T-cell (primary cell): ENCODE results near the gene TMEM253. TPM values are rescaled to one million over a fixed set of nuclear protein-coding genes. Genes with fewer than 3 reads are reported as not detected.

Experiments
- ATAC-seq, 4 experiments: fragments of 200-7000 bp in 3 of 4; fragments of 150-1000 bp in 1 of 4; cut with Tn5 transposase; replicated peaks in 1 of 4; 1 replicate in 3 of 4; 2 replicates in 1 of 4; pipeline ENCODE4 v1.10.0; 2021; ENCODE audit warnings: moderate library complexity in 3 of 4, mild to moderate bottlenecking in 2 of 4, moderate number of reproducible peaks in 1 of 4
- CTCF ChIA-PET, 2 donors: fragments of 300-600 bp; sonication (Branson Sonifier 250); formaldehyde crosslinking; loops; one replicate each; lab custom pipeline; 2022; ENCODE audit warnings: antibody characterized with exemption in 2 of 2; lab: Charles Lee
- POLR2A ChIA-PET, 2 donors: fragments of 300-600 bp; sonication (Branson Sonifier 250); formaldehyde crosslinking; loops; one replicate each; lab custom pipeline; 2022; ENCODE audit warnings: antibody characterized with exemption in 2 of 2; lab: Charles Lee
- DNase-seq, 35 experiments: peaks; one replicate each; pipeline versions ENCODE4 v3.0.0 to v3.0.0-alpha.2; 2013 to 2023
- H3K27ac ChIP-seq: one replicate; pipeline ENCODE4 v1.5.1; 2013; ENCODE audit warnings: low read length
- H3K27me3 ChIP-seq, 2 experiments: replicated peaks in 1 of 2; 1 replicate in 1 of 2; 2 replicates in 1 of 2; pipeline versions ENCODE4 v1.6.1 to v1.7.0; 2013; ENCODE audit warnings: low read length in 1 of 2, mixed read lengths in 1 of 2; ENCODE audit not compliant: control insufficient read depth in 2 of 2, insufficient read depth in 2 of 2; ENCODE audit errors: extremely low read depth in 1 of 2
- H3K36me3 ChIP-seq, 2 donors: 1 replicate in 1 of 2; 2 replicates in 1 of 2; pipeline versions ENCODE4 v1.6.1 to v1.7.0; 2013; ENCODE audit warnings: low read length in 1 of 2; ENCODE audit not compliant: control insufficient read depth in 2 of 2, insufficient read depth in 1 of 2; ENCODE audit errors: extremely low read depth in 1 of 2
- H3K4me1 ChIP-seq, 2 experiments: 1 replicate in 1 of 2; 2 replicates in 1 of 2; pipeline versions ENCODE4 v1.6.1 to v1.7.0; 2013; ENCODE audit warnings: low read length in 2 of 2, mixed read lengths in 1 of 2; ENCODE audit not compliant: insufficient read depth in 2 of 2, control insufficient read depth in 1 of 2; ENCODE audit errors: extremely low read depth in 1 of 2
- H3K4me3 ChIP-seq, 2 donors: 1 replicate in 1 of 2; 2 replicates in 1 of 2; pipeline versions ENCODE4 v1.5.1 to v1.7.0; 2013; ENCODE audit warnings: mild to moderate bottlenecking in 2 of 2, low read length in 1 of 2, moderate library complexity in 1 of 2; ENCODE audit not compliant: control insufficient read depth in 1 of 2; ENCODE audit errors: extremely low read depth in 1 of 2
- H3K9me3 ChIP-seq: 2 replicates; pipeline ENCODE4 v1.7.0; 2013
- H3K27ac Mint-ChIP-seq, 2 donors: one replicate each; pipeline ENCODE4 v1.8.0; 2020 to 2021; ENCODE audit warnings: mild to moderate bottlenecking in 2 of 2, mixed read lengths in 2 of 2
- H3K27me3 Mint-ChIP-seq, 2 donors: one replicate each; pipeline ENCODE4 v1.8.0; 2021 to 2022; ENCODE audit warnings: mixed read lengths in 2 of 2
- H3K36me3 Mint-ChIP-seq: one replicate; pipeline ENCODE4 v1.8.0; 2021; ENCODE audit warnings: mixed read lengths
- H3K4me1 Mint-ChIP-seq, 3 donors: one replicate each; pipeline ENCODE4 v1.8.0; 2020 to 2022; ENCODE audit warnings: mixed read lengths in 3 of 3, mild to moderate bottlenecking in 1 of 3
- H3K4me3 Mint-ChIP-seq, 3 donors: one replicate each; pipeline ENCODE4 v1.8.0; 2020 to 2022; ENCODE audit warnings: mild to moderate bottlenecking in 3 of 3, mixed read lengths in 3 of 3, moderate library complexity in 3 of 3
- H3K9me3 Mint-ChIP-seq, 3 donors: one replicate each; pipeline ENCODE4 v1.8.0; 2020 to 2022; ENCODE audit warnings: mixed read lengths in 3 of 3
- WGBS: methylation state at CpG from one replicate; pipeline ENCODE4 v1.1.5; 2013; ENCODE audit warnings: missing lambda C conversion rate; ENCODE audit not compliant: insufficient coverage; 5-methylcytosine and 5-hydroxymethylcytosine counted together
- total RNA-seq, 35 experiments: library from RNA in 6 of 35; stranded (reverse) in 6 of 35; fragments of 120-200 nt in 1 of 35; gene quantifications; one replicate each; pipeline versions ENCODE4 v1.2.1 to v1.2.4 and lab custom pipeline; 2013 to 2026

Gene TMEM253
- total RNA-seq, 5 donors from 2014 or later (not counting 1 experiment from before 2014, with no cell fraction given): 0.49 TPM; not detected in 4

DNA sequence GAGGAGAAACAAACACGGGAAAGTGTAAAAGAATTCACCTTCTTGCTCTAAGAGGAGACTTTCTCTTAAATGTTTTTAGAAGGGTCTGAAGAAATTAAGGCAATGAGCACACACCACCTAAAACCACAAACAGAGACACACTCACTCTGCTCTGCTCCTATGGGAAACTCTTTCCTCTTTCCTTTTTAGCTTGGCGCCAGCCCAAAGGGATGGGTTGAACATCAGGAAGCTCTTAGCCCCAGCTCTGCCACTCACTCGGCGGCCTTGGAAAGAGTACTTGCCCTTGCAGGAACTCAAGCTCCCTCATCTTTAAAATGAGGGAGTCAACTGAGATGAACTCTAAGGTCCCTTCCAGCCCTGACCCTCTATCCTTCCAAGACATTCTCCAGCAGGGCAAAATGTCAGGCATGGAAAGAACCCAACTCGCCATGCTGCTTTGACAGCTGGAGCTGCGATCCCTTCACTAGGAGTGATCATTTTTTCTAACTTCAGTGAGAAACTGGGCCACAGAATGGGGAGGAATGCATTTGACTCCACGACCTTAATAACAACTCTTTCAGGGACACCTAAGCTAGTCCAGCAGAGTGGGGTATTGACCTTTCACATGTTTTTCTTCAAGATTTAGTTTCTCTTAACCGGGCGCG is 44.2 kb upstream of the TMEM253 start:
- POLR2A ChIA-PET: no interaction called here
- H3K27ac ChIP-seq: no peak overlapping the region
- H3K4me3 Mint-ChIP-seq: no peak overlapping the region

DNA sequence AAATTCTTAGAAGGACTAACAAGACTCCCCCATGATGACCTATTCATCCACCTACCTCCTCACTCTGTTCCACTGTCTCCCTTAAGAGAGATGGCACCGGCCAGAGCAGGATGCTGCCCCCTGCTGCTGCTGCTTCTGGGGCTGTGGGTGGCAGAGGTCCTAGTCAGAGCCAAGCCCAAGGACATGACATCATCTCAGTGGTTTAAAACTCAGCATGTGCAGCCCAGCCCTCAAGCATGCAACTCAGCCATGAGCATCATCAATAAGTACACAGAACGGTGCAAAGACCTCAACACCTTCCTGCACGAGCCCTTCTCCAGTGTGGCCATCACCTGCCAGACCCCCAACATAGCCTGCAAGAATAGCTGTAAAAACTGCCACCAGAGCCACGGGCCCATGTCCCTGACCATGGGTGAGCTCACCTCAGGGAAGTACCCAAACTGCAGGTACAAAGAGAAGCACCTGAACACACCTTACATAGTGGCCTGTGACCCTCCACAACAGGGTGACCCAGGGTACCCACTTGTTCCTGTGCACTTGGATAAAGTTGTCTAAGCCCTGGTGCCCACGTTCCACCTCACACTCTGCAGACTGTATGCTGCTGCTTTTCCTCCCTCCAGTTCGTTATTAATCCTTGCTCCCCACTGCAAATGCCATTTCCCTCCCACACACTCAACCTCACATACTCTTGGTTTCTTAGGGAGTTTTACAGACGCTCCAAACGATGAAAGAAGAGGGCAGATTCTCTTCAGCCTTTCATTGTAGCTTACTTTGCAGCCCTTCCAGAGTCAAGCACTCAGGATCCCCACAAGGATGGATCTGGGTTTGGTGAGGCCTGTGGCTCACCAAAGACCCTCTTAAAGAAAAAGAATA is 42.8 kb upstream of the TMEM253 start, which contains the start of gene RNASE8:
Gene RNASE8, plus strand, starts transcription at position 20 of the 873 bp plus-strand sequence. Its CDS starts 71 bp downstream, at position 91.
- Mint-ChIP-seq H3K9me3 (no peaks in the 10 kb centered on the region), H3K36me3 (no peaks in the 10 kb centered on the region), H3K27me3 (peaks cover 20 to 24% of the 10 kb centered on the region in 2 donors), H3K27ac (no peak within 1 kb of the TSS), H3K4me3 (no peak within 1 kb of the TSS), H3K4me1 (no peaks in the 10 kb centered on the region)
- Histone ChIP-seq H3K9me3 (no peaks in the 10 kb centered on the region), H3K4me1 (no peaks in the 10 kb centered on the region), H3K36me3 (no peaks in the 10 kb centered on the region), H3K27me3 (peaks cover 0 to 25% of the 10 kb centered on the region in 2 experiments), H3K27ac (no peak within 1 kb of the TSS), H3K4me3 (no peak within 1 kb of the TSS)
- ATAC-seq (peak in 1 of 4 experiments; percentile 29), DNase-seq (peak in 1 of 35 experiments; percentile 9)
- POLR2A ChIA-PET: interaction anchor here in 1 of 2 donors (0.5 kb wide), 1 partner anchor 8 kb away, joined by 3 read pairs; no protein-coding TSS in a partner anchor
- CTCF ChIA-PET: interaction anchor here in 1 of 2 donors (1.0 kb wide), 1 partner anchor 14 kb away, joined by 3 read pairs; no protein-coding TSS in a partner anchor
- WGBS: 66% methylated on average over 5 of the region's 8 CpGs

More for the DNA sequence above, 44.2 kb upstream of the TMEM253 start:
- Histone ChIP-seq H3K4me1 (no peaks in the 10 kb centered on the region), H3K27me3 (peaks cover 0 to 17% of the 10 kb centered on the region in 2 experiments), H3K36me3 (no peaks in the 10 kb centered on the region), H3K4me3 (no peak overlapping the region), H3K9me3 (no peaks in the 10 kb centered on the region)
- no peak overlapping the region for H3K27ac Mint-ChIP-seq
- DNase-seq: no peak
- H3K27me3 Mint-ChIP-seq: peaks cover 11 to 18% of the 10 kb centered on the region in 2 donors
- CTCF ChIA-PET: interaction anchor here in 1 of 2 donors (1.0 to 1.1 kb wide), 2 partner anchors 35 to 43 kb away, joined by 3 to 4 read pairs; no protein-coding TSS in a partner anchor
- H3K4me1 Mint-ChIP-seq: no peaks in the 10 kb centered on the region
- ATAC-seq: no peak
- no peaks in the 10 kb centered on the region for H3K9me3 Mint-ChIP-seq
- WGBS: 91% methylated on average over 5 of the region's 10 CpGs
- no peaks in the 10 kb centered on the region for H3K36me3 Mint-ChIP-seq

DNA sequence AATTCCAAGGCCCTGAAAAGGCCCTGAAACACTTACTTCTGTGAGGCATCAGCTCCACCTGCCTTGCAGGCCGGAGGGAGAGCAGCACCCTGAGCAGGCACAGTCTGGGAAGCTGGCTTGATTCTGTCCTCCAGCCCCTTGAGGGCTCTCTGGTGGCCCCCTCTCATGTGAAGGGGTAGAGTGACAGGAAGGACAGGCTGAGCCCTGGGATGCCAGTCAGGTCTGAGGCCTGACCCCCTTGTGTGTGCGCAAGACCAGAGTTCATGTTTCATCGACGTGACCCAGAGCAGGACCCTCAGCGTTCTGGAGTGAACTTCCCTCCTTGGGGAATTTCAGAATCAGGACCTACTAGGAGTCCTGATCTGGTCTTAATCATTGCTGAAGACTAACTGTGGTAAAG is 42.0 kb upstream of the TMEM253 start:
- Histone ChIP-seq H3K9me3 (no peaks in the 10 kb centered on the region), H3K4me1 (no peaks in the 10 kb centered on the region), H3K4me3 (no peak overlapping the region), H3K27ac (no peak overlapping the region), H3K27me3 (peaks cover 0 to 25% of the 10 kb centered on the region in 2 experiments), H3K36me3 (no peaks in the 10 kb centered on the region)
- ATAC-seq (no peak), DNase-seq (no peak)
- 85% methylated on average over 4 of the region's 5 CpGs for WGBS
- Mint-ChIP-seq H3K36me3 (no peaks in the 10 kb centered on the region), H3K9me3 (no peaks in the 10 kb centered on the region), H3K27ac (no peak overlapping the region), H3K4me1 (no peaks in the 10 kb centered on the region), H3K27me3 (peaks cover 25 to 30% of the 10 kb centered on the region in 2 donors), H3K4me3 (no peak overlapping the region)
- ChIA-PET CTCF (interaction anchor here in 1 of 2 donors (1.0 to 1.2 kb wide), 2 partner anchors 10 to 44 kb away, joined by 3 read pairs; no protein-coding TSS in a partner anchor), POLR2A (no interaction called here)

DNA sequence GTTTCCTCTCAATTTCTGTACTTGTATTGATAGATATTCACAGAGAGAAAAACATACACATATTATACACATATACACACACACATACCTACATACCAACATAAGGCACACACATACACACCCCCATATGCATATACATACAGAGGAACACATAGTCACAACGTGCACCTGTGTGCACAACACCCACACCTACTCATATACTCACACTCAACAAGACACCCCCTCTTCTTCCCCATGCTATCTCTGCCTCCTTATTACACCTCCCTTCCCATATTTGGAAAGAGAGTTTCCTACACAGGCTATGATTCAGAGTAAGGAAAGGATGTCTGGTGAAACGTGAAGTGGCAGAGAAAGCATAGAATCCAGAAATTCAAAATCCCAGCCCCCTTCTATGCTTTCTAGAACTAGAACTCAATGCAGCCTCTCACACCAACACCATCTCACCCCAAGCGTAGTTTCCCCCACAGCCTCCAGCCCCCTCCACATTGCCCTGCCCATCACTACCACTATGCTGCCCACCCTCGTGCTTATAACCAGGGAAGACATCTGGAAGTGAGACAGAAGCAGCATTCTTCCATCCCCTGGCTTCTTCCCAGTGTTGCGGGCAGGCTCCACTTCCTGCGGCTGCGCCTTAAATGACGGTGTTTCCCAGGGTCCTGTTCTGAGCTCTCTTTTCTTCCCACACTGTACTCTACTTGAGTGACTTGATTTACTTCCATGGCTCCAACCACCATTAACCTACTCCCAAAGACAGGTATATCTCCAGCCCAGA is 40.8 kb upstream of the TMEM253 start:
- peaks cover 28 to 31% of the 10 kb centered on the region in 2 donors for H3K27me3 Mint-ChIP-seq
- H3K4me1 Mint-ChIP-seq: no peaks in the 10 kb centered on the region
- DNase-seq: no peak
- no peak for ATAC-seq
- H3K27ac Mint-ChIP-seq: no peak overlapping the region
- H3K9me3 Mint-ChIP-seq: no peaks in the 10 kb centered on the region
- Histone ChIP-seq H3K36me3 (no peaks in the 10 kb centered on the region), H3K9me3 (no peaks in the 10 kb centered on the region), H3K4me1 (no peaks in the 10 kb centered on the region), H3K27me3 (peaks cover 0 to 31% of the 10 kb centered on the region in 2 experiments), H3K27ac (no peak overlapping the region), H3K4me3 (no peak overlapping the region)
- 71% methylated on average over 7 of the region's 8 CpGs for WGBS
- H3K36me3 Mint-ChIP-seq: no peaks in the 10 kb centered on the region
- H3K4me3 Mint-ChIP-seq: no peak overlapping the region
- ChIA-PET POLR2A (no interaction called here), CTCF (interaction anchor here in 1 of 2 donors (1.0 to 1.2 kb wide), 3 partner anchors 9 to 45 kb away, joined by 3 to 4 read pairs (median 3); no protein-coding TSS in a partner anchor)

DNA sequence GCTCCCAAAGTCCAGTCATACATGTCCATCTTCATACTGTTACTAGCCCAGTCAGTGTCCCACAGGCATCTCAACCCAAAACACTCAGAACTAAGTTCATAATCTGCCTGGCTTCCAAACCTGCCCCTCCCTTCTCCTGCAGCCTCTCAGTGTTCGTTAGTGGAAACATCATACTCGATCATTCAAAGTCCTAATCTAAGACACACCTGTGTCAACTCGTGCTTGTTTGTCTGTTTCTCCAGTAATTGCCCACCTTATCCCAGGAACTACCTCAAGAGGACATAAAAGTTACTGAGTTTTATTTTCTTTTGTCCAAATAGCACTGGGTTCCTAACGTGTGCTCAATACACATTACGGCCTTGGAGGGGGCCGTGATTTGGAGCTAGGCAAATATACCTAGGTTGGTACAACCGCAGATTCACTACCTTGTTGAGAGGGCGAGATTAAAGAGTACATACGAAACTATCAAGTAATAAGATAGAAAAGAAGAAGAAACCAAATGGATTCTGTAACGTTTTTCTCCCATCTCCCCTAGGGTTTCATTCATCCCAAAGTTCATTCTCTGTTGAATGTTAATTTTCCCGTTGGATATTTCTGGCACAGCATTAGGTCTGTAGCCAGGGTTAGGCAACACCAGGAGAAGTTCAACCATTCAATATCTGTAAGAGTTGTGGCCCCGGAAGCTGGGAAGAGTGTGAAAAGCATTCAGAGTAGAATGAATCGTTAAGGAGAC is 40.1 kb upstream of the TMEM253 start:
- no peak overlapping the region for H3K4me3 Mint-ChIP-seq
- CTCF ChIA-PET: interaction anchor here in 1 of 2 donors (1.1 kb wide), 1 partner anchor 25 kb away, joined by 4 read pairs; no protein-coding TSS in a partner anchor

More for the DNA sequence above, 40.1 kb upstream of the TMEM253 start:
- Histone ChIP-seq H3K9me3 (no peaks in the 10 kb centered on the region), H3K4me3 (no peak overlapping the region), H3K27ac (no peak overlapping the region), H3K27me3 (peaks cover 0 to 33% of the 10 kb centered on the region in 2 experiments), H3K36me3 (no peaks in the 10 kb centered on the region), H3K4me1 (no peaks in the 10 kb centered on the region)
- ATAC-seq (no peak), DNase-seq (no peak)
- Mint-ChIP-seq H3K4me1 (no peaks in the 10 kb centered on the region), H3K27ac (no peak overlapping the region), H3K27me3 (peaks cover 34 to 38% of the 10 kb centered on the region in 2 donors), H3K36me3 (no peaks in the 10 kb centered on the region), H3K9me3 (no peaks in the 10 kb centered on the region)
- 81% methylated on average over 4 of the region's 13 CpGs for WGBS
- POLR2A ChIA-PET: no interaction called here
